Activated CD8-positive, alpha-beta memory T cell treated with anti-CD3 and anti-CD28 coated beads, Interleukin-2, amount 50 U/mL, for 1 hour (primary cell): ENCODE results near the gene MINDY4.

Source experiments
- DNase-seq: peaks from one replicate; pipeline ENCODE4 v3.0.0-alpha.2; 2020; ENCODE audit errors: extremely low read depth

MINDY4 gene

GRCh38 chr7:30877015-30877769, 106.0 kb downstream of the MINDY4 start:
- no peak for DNase-seq

DNA sequence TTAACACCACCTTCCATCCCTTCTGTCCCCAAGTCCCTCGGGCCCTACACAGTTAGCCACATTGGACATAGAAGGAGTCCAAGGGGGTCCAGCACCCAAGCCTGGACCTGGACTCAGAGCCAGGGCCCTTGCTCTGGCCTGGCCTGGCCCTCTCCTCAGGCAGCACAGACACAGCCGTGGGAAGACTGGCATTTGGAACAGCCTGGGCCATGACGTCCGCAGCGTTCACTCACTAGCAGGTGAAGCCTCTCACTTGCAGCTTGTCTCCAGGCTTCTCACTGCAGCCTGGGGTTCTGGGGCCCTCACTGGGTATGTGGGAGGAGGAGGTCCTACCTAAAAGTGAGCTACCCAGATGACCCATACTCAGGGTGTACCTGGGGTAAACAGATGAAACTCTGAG, 106.8 kb downstream of the MINDY4 start:
- no peak for DNase-seq

GRCh38 chr7:30879139-30880124, 108.2 kb downstream of the MINDY4 start:
- DNase-seq = no peak

GRCh38 chr7:30880125-30880720, 109.0 kb downstream of the MINDY4 start:
- DNase-seq = no peak

DNA sequence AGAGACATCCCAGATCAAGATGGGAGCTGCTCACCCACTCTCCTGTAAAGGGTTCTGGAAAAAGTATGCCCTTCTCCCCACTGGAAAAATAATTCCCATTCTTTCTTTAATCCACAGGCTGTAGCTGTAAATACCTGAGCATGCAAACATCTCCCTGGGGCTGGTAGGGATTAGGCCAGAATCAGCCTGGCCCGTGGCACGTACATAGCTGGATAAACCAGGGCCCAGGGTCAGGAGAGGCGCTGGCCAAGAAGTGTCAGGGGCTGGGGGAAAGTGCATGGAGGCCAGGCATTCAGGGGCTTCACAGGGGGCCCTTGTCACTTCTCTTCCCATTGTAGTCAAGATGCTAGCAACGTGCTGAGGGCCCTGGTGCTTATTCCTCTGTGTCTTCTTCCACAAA, 109.7 kb downstream of the MINDY4 start:
- no peak for DNase-seq

DNA sequence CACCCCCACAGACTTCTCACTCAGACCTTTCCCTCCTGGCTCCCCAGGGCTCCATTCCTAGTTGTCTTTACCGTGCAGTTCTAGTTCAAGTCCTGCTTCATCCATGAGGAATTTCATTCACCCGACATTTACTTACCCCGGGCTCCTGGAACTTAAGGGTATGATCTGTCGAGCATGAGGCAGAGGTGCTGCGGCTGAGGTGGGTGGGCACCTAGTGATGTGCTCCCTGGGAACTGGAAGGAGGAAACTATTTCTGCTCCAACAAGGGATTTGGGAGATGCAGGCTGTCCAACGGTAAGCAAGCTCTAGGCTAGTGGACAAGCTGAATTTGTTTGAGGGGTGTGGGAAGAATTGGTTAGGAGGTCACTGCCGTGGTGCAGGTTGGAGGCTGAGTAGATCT, 110.2 kb downstream of the MINDY4 start:
- DNase-seq = no peak

DNA sequence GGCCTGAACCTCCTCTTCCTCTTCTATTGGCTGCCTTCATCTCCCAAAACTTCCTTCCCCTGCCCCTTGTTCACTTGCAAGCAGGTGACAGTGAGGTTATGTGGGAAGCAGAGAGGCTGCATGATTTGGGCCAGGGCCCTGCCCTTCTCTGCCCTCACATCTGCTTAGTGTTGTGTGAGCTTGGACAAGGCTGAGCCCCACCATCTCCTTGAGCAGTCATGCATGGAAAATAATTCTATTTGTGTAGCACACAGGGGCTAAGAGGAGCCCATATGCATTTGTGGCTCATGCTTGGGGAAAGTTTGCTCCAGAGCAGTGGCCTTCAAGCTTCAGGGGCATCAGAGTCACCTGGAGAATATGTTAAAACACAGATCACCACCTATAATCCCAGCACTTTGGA, 113.7 kb downstream of the MINDY4 start:
- no peak for DNase-seq

- DNase-seq = no peak
Observed at GRCh38 chr7:30886608-30887011, 115.4 kb downstream of the MINDY4 start.

DNA sequence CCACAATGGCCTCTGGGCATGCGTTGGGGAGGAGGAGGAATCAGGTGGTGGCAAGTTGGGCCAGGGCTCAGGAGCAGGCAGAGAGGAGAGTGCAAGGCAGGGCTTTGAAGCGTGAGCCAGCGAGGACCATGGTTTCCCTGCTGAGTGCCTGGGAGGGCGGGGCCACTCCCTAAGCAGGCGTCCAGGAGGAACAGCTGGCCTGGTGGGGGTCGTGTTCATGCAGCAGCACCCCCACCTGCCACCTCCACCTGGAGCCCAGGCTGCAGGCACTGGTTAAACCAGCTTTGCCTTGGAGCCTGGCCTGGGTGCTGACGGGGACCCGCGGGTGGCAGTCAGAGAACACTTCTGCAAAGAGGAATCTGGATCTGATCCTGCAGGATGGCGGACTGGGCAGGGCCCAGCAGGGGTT, 116.3 kb downstream of the MINDY4 start:
- DNase-seq = no peak

GRCh38 chr7:30888747-30889146, 117.5 kb downstream of the MINDY4 start:
- no peak for DNase-seq

- DNase-seq = no peak
Observed at GRCh38 chr7:30890226-30890625, 119.0 kb downstream of the MINDY4 start.

- no peak for DNase-seq
Observed at GRCh38 chr7:30893357-30893756, 122.1 kb downstream of the MINDY4 start.

DNA sequence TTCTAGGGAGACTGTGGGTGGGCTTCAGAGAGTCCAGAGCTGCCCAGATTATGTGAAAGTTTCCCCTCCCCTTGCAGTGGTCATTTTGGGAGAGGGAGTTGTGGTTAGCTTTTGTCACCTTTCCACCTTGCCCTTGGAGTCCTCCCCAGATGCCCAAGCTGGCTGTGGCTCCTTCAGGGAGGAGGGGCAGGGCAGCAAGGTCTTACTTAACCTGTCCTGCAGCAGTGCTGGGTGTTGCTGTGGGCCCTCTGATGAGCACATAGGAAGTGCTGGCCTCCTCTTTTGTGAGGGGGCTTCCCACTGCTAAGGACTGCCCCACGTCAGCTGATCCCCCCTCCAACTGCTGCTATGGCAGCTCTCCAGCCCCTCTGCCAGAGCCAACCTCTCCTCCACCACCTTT, 122.8 kb downstream of the MINDY4 start:
- DNase-seq = no peak

DNA sequence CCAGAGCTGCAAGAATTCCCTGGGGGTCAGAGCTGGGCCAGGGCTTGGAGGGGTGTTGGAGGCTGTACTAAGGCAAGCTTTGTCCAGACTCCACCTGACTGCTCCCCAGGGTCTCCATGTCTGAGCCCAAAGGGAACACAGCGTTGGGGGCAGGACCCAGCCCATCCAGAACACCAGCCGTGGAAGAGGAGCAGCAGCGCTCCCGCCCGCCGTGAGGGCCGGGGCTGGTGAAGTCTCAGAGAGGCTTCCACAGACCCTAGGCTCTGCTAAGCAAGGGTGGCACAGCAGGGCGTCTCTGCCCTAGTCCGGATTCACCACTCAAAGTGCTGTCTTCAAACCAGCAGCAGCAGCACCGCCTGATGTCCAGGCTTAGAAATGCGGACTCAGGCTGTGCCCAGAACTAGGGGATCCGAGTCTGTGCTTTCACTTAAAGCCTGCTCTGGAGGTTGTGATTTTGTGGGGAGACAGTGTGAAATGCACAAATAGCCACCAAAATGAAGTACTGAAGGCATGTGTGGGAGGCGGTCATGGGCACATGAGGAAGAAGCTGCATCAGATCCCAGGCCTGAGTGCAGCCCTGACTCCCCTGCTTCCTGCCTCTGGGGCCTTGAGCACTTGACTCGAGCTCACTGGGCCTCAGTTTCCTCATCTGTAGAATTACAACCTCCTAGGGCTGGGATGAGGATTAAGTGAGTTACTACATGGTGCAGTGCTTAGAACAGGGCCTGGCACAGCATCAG, 123.8 kb downstream of the MINDY4 start:
- DNase-seq = no peak

DNA sequence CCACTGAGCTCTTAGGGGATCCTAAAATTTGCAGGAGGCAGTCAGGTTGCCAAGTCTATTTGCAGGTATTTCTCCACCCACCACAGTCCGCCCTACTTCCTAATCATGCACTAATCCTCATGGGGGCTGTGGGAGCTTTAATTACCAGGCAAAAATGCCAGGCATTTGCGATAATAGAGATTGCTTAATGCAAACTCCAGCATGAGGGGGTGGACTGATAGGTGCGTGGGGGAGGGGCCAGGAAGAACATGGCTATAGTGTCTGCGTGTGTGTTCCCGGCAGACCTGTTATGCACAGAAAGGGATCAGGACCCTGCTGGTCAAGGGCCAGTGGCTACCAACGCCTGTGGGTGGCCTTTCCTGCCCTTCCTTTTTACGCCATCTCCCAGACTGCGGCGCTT, 124.8 kb downstream of the MINDY4 start:
- no peak for DNase-seq

DNA sequence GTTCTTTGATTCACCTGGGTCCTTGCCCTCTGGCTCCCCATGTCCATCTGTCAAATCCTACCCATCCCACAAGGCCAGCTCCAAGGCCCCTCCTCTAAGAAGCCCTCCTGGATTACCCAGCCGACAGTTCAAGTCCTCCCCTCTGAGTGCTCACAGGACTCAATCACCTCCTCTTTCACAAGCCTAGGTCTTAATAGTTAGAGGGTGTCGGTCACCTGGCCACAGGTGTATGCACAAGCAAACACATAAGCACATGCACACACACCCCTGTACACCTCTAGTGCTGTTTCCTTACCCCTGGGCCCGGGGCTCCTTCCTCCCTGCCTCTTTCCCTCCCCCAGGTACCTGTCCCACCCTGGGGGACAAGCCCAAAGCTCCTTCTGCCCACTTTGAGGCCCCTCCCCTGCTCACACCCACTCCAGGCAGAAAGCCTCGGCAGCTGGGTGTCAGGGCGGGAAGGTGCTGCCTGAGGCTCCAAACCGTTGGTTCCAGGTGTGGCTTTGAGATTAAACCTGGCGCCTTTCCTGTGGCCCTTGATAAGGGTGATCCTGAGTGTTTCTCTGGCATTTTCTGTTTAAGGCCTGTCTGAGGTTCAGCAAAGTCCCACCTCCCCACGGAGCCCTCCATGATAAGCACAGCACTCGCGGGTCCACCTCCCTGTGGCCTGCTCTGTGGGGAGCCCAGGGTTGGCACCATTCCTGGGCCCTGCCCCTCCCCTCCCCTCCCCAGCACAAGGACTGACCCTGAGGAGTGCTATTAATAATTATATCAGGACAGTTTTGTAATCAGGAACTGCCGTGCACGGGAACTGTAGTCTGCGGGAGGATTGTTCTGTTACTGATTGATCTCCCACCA, 125.8 kb downstream of the MINDY4 start:
- no peak for DNase-seq

DNA sequence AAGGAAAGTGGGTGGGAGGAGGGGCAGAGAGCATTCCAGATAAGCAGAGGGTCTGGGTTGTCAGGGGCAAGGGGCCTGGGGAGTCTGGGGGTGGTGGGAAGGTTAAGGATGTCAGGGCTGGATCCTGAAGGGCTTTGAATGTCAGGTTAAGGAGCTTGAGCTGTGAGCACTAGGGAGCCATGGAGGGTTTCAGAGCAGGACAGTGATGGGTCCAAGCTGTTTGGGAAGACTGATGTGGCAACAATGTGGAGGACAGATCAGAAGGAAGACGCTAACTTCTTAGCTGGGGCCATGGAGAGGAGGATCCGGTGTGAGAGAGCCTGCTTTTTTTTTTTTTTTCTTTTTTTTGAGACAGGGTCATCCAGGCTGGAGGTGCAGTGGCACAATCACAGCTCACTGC, 126.6 kb downstream of the MINDY4 start:
- DNase-seq = no peak

DNA sequence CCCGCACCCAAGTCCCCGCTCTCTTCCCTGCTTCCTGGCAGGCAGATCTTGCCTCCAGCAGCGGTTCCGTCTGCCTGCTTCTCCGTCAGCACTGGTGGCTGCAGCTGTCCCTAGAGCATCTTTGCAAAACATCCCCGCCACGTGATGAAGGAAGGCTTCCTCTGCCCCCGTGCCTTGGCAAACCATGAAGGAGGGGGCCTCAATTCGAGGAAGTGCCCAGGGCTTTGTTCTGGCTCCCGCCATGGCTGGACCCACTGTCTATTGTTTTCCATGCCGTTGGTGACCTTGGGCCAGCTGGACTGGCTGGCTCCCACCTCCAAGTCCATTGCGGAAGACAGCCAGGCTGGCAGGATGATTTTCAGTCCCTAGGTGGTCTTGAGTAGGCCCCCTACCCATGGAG, 127.2 kb downstream of the MINDY4 start:
- no peak for DNase-seq

- no peak for DNase-seq
Observed at GRCh38 chr7:30899066-30899465, 127.8 kb downstream of the MINDY4 start.

- no peak for DNase-seq
Observed at GRCh38 chr7:30899630-30900029, 128.4 kb downstream of the MINDY4 start.

DNA sequence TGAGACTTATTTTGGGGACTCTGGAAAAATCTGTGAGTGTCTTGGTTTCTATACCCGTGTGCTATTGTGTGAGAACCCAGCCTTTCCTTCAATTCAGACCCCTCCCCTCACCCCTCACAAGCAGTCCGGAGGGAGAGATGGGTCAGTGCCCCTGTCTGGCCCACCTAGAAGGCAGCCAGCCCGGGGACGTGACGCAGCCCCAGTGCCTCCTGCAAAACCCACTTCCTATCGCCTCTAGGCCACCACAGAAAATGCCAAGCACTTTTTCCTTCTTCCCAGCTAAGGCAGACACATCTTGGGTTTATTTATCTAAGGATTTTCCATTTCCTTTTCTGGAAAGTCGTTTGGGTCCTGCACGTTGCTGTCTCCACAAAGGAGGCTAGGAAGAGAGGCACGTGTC, 128.8 kb downstream of the MINDY4 start:
- no peak for DNase-seq
